OCI-M1 (cell line): ENCODE results near the gene LYPD6B.

ENCODE experiments used
- DNase-seq: peaks from one replicate; lab custom pipeline; 2025; lab: John Stamatoyannopoulos, UW

Gene LYPD6B

DNA sequence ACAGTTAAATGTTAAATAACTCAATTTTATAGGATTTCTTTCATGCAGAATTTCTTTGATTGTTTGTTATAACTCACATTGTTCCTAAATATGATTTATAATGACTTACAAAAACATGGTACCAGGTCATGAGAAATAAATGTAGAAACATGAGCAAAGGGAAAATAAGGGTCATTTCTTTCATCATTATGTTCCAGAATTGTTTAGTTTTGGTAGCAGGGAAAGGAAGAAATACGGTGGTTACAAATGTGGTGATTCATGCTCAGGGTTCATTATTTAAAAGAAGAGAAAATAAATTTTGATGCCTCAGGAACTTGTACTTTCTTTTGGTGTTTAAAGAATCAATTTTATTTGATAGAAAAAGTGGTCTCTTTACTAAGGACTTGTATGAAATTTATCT, 4.4 kb downstream of the LYPD6B start:
- no peak for DNase-seq

DNA sequence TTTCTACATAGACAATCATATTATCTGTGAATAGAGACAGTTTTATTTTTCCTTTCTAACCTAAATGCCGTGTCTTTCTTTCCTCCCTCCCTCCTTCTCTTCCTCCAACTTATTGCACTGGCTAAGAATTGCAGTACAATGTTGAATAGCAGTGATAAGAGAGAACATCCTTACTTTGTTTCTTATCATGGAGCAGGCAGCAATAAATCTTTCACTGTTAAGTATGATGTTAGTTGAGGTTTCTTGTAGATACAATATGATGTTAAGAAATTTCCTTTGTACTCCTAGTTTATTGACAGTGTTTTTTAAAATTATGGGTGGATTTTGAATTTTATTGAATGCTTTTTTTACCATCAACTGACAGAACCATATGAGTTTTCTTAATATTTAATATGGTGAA, 6.0 kb downstream of the LYPD6B start:
- peak; percentile 14 for DNase-seq

DNA sequence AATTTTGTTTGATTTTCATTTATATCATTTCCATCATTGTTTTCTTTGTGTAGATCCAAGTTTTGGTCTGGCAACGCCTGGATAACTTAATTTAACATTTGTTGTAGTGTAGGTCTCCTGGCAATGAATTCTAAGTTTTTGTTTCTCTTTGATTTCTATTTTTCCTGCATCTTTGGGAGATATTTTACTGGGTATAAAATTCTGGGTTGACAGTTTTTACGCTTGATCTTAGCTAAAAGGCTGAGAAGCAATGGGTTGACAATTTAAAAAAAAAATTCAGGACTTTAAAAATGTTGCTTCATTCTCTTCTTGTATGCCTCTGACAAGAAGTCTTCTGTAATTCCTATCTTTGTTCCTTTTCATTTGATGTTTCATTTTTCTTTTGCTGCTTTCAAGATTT, 8.6 kb downstream of the LYPD6B start:
- DNase-seq, result no peak

DNA sequence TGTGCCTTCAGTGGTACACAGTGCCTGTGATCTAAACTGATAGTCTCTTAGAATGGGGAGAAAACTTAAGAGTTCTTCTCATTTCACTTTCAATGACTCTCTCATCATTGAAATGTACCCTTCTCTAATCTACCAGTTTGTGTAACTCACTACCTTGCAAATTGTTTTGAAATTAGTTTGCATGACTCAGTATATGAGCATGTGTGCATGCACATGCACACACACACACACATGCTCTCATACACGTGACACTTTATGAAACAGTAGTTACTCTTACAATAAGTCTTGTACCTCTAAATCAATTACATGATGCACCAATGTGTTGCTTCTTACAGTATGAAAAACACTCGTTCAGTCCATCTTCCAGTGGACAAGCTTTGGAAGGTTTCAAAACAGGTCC, 10.6 kb downstream of the LYPD6B start:
- DNase-seq, result no peak

DNA sequence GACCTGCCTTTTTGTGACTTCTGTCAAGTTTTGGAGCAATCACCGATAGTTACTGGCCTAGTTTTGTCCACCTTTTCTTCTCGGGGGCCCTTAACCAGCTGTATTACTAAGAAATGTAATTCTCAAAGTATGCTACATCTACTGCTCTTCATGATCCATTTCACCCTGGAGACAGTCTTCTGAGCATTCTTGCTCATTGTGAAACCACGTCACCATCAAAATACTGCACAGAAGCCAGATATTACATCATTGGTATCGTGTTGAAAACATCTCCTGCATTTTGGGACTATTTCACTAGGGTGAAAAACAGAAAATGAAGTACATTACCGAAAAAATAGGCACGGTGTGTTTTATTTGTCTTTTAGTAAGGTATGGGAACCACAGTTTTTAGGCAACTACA, 11.7 kb downstream of the LYPD6B start:
- no peak for DNase-seq

DNA sequence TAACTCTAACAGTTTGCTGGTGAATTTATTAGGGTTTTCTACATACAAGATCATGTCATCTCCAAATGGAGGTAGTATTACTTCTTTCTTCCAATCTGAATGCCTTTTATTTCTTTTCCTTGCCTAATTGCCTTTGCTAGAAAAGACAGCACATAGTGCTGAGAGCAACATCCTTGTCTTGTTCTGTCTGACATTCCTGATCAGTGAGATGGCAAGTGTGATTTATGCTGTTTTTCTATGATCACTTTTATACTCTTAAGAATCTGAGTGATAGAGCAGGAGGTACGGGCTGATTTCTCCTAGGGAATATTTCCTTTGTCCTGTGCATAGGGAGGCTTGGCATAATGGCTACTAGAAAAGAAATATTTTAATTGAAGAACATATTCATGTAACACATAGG, 17.3 kb downstream of the LYPD6B start:
- no peak for DNase-seq

DNA sequence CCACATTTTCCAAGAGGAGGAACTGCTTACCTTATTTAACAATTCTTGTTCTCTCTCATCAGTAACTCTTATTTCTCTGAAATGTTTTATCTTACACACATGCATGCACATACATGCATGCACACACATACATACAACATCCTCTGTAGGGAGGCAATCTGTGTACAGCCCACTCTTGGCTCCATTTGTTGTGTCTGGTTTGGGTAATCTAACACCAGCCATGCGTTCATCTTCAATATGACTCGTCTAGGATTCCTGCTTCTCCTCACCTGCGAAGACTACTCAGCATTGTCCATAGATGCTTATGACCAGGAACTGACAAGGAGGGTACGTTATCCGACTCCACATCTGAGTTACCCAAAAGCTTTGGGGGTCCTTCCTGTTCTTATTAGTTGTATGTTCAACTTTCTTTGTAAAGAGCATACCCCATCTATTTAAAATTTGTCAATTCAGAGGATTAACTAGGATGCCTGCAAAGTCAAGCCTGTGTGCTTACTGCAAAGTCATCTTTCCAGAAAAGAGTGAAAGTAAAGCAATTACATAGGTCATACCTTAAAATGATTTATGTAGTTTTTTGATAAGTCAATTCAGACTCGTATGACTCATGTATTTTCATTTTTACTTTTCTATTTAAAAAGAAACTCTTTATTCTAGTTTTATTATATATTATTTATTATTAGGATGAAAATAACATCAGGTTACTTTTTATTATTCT, 18.2 kb downstream of the LYPD6B start:
- peak; percentile 12 for DNase-seq

DNA sequence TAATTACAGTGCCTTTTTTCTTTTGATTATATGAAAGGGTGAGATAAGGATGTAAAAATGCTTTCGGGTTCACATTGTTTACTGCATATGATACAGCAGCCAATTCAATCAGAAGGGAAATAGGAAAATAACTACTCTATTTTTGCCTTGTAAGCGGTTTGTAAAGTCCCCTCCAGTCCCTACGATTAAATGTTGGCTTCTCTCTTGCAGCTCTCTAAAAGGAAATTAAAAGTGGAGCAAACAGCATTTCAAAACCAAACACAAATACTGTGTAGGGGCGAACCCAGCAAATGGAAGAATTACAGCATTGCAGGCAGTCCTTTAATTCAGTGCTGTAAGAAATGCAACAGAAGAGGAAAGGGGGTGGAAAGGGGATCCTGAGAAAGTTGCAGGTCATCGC, 18.9 kb downstream of the LYPD6B start:
- DNase-seq, result no peak

DNA sequence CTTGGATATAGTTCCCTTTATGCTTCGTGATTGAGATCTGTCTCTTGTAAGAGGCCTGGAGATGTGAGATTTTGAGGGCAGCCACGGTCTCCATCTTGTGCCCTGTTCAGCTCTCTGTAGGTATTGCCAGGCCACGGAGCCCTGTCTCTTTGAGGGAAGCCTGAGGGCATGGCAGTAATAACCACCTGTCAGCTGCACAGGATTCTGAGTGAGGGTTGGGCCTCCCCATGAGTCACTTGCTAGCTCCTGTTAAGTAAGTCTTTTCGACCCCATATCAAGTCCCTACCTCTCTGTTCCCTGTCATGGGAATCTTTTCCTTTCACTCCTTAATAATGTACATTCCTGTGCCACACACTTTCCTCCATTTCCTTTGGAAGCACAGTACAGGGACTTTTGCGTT, 20.4 kb downstream of the LYPD6B start:
- no peak for DNase-seq

DNA sequence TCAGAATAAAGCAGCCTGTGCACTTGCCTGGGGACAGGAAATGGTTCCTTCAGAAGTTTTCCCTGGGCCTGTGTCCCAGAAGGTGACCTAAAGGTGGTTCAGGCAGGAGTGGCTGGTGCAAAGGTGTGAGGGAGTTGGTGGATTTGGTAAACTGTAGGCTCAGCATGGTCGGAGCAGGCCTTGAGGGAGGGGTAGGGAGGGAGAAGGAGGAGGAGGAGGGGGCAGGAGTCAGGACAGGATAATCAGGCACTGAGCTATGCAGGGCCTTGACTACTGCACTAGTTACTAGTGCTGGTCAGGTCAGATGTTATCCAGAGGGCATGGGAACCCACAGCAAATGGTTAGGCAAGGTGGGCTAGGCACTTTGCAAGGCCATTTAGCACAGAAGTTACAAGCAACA, 21.3 kb downstream of the LYPD6B start:
- no peak for DNase-seq

DNA sequence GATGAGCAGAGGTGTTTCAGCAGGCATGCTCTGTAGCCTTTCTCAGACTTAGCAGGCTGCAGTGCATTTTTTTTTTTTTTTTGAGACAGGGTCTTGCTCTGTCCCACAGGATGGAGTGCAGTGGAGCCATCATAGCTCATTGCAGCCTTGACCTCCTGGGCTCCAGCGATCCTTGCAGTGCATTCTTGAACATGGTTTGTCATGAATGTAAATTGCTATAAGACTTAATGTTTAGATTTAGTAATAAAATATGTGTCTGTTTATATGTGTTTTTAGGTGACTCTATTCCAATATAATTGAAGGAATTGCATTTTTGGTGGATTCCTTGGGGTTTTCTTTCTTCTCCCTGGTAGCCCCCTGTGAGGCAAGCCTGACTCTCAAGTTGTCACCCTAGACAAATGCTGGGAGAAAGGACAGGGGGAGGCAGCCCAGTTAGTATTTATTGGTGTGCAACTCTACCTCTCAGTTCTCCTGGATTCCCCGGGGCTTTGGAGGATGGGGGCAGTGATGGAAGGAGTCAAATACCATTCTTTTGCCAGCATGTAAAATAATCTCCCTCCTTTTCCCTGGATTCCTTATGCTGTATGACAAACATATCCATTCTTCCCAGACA, 22.7 kb downstream of the LYPD6B start:
- no peak for DNase-seq

DNA sequence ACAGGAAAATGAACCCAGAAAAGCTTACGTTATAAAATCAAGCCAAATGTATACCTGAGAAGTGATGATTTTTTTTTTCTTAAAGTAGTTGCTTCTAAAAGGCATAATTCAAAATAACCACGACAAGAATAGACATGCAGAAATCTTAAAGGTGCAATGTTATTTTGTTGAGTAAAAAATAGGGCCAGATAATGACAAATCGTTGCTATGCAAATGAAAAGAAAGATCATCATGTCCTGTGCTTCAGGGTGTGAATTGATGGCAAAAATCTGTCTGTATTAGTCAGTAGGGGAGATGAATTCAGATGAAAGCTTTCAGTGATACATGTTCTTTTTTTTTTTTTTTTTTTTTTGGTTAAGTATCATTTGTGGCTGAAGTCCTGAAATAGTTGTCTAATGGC, 24.0 kb downstream of the LYPD6B start:
- DNase-seq, result no peak

DNA sequence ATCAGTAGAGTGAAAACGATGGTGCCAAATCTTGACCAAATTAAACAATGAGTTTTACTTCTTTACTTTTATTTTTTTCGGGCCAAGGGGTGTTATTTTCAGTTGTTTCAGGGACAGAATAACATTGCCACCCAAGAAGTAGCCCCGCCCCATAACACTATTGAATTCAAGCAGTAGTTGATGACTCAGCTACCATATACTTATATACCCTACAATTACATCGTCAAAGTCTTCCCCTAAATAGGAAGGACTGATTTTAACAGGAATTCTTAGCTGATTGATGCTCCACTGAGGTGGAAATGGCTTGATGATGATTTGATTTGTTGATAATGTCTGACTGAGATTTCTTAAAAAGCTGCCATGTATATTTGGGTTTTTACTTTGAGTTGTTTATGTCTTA, 24.7 kb downstream of the LYPD6B start:
- DNase-seq, result no peak

DNA sequence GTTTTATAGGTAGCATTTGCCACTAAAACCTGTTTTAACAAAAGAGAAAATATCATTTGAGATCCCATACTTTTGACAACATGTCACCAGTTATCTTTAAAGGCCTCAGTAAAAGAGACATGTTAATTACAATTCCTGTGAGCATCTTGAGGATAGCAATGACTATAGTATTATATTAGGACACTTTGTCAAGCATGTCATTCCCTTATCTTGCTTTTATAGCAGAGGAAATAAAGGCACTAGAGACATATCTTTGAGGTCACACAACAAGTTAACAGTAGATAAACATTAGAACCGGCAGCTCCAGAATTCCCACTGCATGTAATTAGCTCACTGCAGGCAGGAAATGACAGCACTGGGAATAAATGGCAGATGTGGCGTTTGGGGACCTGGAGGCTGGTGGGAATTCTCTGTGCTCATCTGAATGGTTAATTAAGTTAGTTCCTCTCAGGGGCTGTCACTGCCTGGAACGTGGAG, 25.9 kb downstream of the LYPD6B start:
- no peak for DNase-seq

DNA sequence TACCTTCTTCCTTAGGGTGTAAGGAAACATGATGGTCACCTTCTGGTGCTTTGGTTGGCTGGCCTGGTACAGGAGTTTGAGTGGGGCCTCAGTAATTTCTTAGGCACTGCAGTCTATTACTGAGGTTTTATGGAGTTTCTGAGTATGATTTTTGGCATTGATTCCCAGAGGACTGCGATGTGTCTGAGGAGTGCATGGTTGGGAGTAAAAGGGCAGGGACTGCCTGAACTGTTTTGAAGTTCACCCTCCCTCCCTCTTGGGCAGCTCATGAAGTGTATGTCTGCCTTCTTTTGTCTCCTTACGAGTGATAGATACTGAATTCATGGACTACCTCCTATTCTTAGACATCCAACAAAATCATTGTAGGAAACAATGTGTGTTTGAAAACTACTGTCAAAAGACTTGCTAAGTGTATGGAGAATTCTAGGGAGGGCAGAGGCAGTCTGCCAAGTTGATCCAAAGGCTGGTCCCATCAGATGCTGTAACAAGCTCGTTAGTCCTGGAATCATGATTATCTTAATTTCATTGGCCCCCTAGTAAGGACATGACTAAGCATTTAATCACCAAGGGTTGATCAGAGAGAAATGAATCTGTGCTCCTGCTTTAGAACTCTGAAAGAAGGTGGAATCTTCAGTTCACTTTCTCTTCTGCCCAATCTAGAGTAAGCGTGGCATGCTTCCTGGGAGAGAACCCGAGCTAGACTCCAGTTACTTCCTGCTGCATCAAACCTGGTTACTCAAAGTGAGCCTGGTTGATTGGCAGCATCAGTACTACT, 26.5 kb downstream of the LYPD6B start:
- DNase-seq, result no peak

DNA sequence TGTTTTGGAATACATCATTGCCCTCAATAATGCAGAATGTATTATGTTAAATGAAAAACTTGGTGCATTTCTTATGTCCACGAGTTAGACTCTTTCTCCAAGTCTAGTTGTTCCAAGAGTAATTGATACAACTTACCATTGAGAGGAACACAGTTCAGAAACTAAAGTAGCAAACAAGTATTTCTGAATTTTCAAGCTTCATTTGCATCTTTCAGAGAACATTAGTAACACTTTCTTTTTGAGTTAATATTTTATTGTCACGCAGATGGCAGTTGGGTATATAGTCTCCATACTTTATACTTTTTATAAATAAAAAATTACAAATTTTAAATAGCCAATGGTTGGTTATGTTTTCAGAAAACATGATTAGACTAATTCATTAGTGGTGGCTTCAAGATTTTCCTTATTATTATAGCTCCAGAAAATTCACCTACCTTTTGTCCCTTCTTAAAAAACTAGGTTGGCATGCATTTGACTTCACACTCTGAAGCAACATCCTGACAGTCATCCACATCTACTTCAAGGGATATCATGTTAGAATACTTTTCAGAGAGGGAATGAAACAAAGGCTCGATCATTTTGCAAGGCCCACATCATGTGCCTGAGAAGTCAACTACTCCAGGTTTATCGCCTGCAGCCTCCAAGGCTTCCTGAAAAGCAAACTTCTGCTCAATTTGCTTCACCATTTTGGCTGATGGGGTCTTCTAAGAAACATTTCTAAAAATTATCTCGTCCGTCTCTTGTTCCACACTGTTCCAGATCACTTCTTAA, 29.9 kb downstream of the LYPD6B start:
- DNase-seq, result no peak

DNA sequence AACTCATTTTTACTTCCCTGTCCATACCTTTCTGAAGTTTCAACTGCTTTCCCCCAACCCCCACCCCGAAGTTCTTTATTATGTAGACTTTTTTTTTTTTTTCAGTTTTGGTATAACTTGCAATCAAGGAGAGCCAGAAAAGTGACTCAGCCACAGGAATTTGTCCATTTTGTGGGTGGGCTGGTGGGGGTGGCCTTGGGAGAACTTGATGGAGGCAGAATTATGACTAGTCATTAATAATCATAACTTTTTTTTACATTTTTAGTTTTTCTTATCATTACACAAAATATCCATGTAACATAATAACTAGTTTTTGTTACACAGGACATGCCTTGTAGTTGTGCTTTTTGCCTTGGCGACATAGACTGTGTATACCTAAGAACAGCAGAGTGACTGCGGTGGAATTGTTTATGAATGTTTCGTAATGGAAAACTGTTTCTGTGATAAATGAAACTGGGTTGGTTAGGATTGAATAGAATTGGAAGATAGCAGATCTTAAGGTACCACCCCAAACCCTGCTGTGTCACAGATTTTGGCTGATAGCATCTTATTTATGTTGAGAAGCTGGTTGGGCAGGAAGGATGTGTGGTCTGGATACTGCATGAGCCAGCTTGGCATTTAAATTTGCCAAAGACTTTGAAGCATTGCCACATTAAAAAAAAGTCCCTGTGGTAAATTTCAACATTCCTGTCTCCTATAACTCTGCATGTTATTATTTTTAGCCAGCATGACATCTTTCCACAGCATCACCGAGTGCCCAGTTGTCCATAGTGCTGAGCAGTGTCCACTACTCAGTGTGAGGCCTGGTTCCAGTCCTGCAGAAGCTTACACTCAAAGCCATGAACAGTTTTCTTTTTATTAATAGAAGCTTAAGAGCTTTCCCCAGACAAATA, 30.7 kb downstream of the LYPD6B start:
- DNase-seq, result peak; percentile 19

DNA sequence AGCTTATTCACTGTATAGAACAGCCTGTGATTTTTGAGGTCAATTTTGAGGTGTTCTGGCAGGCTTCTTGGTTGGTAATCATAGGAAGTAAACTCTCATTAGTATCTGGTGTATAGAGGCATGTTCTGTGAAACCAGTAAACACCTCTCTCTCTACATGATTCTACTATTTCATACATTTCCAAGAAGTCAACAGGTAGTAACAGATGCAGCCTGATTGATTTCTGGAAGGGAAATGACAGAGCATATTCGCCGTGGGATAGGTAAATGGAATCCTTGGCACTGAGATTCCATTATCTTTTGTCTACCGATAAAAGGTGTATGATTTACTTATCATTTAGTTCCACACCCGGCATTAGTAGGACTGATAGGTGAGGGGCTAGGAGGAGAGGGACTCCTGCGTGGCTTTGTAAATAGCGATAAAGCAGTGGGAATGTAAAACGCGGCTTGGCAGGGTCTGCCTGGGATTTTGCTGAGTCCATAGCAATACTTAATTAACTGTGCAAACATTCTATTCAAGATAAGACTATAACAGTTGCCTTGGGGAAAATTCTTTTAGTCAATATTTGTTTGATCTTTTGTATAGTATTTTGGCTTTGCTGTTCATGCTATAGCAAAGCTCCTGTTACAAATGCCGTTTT, 32.3 kb downstream of the LYPD6B start:
- no peak for DNase-seq

DNA sequence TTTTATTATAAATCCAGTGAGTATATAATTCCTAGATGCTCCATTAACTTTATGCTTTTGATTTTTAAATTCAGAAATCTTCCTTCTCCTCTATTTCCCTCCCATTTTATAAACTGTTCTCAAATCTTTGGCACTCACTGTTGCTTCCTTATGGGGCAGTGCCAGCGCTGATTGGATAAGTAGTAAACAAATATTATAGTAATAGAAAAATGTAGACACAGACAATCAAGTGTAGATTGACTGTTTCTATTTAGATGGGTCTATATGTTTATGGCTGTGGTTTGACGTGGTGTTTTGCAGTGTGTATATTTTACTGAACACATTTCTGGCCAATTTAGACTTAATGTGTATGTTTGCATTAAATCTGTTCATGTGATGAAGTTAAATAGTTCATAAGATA, 36.6 kb downstream of the LYPD6B start:
- DNase-seq, result no peak

DNA sequence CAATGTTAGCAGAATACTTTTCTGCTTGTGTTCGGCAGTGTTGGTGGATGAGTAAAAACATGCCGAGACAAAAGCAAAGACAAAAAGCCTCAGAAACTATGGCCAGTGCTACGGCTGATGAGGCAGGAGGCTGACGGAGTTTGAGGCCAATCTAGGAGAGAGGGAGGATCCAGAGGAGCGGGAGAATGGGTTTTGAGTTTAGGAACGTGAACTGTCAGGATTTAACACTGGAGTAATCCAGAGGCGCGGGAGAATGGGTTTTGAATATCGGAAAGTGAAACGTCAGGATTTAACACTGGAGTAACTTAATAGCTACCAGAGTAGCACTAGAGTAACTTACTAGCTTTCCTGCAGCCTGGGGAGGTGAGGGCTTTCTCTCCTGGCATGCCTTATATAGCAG, 37.4 kb downstream of the LYPD6B start:
- DNase-seq, result no peak

DNA sequence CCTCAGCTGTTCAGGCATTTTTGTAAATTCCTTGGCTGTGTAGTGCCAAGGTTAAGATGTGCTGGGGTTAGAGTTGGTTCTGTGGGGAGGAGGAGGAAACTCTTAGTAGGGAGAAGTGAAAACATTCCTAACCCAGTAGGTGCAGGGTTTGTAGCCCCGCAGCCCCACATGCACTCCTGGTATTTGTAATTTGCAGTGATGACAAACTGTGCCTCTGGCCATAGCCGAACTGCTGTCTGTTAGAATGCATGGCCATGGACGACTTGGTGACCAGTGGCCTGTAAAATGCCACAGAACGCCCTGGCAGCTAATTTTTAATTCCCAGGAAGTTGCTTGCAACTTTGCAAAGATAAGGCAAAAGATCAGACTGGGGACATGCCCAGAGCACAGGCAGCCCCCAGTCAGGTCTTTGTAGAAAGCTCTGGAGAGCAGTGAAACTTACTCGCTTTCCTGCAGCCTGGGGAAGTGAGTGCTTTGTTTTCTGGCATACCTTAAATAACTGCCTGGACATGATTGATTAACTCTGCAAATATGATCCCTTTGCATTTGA, 38.4 kb downstream of the LYPD6B start:
- DNase-seq, result no peak
